GM19468 (cell line): ENCODE data around the gene FAM9C.
"Not testable (repeated sequence)": the region's sequence is repeated elsewhere in the genome, so short reads cannot be mapped to it uniquely, and the experiment has no call there.

Experiments used
- ATAC-seq: cut with Tn5 transposase; IDR thresholded peaks from one replicate; pipeline ENCODE4 v1.9.1; 2021; ENCODE audit warnings: mild to moderate bottlenecking, moderate library complexity, moderate number of reproducible peaks; ENCODE audit not compliant: unreplicated experiment; ENCODE audit errors: extremely low read depth

Gene FAM9C

DNA sequence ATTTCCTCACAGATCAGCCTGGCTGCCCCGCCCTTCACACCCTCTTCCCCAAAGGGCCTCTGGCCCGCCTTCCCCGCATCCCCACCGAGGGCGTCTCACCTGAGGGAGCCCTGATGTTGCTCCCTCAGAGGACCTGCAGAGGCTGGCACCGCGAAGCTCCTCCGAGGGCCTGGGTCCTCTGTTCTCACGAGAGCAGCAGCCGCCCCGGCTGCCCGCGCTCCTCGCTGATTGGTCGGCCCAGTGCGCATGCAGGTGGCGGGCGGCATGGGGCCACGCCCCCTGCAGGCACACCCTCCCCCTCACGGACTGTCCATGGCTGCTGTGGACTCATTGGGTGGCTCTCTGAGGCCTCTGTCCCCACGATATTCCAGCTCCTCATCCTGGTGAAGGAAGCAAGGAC, at the start of gene FAM9C:
FAM9C (minus strand) TSS at position 180 of the 400 bp plus-strand sequence. CDS start 831 bp downstream, outside the sequence.
- ATAC-seq: no peak

GRCh38 chrX:13093529-13094140, 49.2 kb upstream of the FAM9C start:
- ATAC-seq: no peak

GRCh38 chrX:13092455-13092941, 48.1 kb upstream of the FAM9C start:
- peak; percentile 48 for ATAC-seq

DNA sequence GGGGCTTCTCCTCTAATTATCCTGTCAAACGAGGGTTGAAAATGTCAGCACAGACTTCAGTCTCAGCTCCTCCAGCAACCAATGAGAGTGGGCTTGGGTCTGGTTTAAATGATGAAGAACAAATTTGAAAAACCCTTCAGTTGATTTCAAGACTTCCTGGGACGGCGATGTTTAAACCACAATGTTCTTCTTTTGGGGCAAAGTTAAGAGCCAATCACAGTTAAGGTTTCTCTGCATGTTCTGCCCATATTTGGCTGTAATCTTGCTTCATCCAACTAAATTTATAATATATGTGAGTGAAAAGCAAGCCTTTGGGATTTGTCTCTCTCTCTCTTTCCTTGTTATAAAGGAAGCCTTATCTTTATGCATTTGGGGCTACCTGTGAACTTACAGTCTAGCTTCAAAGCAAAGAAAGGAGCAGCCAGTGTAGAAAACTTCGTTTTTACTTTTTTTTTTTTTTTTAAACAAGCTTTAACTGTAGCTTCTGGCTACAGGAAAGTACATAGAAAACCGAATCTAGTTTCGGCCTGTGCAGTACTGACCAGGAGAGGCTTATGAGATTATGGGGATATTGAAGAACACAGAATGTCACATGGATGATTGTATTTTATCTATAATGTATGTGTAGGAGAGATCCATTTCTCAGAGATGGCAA, 46.8 kb upstream of the FAM9C start:
- no peak for ATAC-seq

- no peak for ATAC-seq
Observed at GRCh38 chrX:13090339-13091110, 46.1 kb upstream of the FAM9C start.

DNA sequence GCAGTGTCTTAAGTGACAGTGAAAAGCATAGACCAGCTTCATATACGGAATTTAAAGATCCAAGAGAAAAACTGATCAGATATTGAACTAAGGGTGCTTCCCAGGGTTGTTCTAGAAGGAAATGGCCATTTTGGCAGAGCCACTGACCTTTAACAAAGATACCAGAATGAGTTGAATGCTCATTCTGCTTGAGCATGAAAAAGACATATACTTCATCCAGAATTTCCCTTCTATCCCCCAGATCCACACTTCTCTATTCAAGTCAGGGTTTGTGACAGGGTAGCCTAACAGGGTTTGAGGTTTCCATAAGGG, 45.6 kb upstream of the FAM9C start:
- no peak for ATAC-seq

DNA sequence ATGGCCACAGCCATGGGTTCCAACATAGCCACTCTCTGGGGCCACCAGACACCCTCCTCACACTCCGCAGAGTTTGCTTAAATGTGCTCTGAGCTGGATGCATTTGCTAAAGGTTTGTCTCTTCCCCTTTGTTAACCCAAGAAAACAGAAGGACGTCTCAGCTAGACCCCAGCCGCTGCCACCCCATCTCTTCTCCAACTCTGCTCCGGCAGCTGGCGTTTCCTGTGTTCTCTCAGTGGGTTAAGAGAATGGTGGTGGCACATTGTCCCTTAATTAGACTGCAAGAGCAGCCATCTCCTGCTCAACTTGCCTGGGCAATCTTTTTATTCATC, 43.7 kb upstream of the FAM9C start:
- no peak for ATAC-seq

- ATAC-seq: peak; percentile 79
Observed at GRCh38 chrX:13087322-13088155, 43.1 kb upstream of the FAM9C start.

DNA sequence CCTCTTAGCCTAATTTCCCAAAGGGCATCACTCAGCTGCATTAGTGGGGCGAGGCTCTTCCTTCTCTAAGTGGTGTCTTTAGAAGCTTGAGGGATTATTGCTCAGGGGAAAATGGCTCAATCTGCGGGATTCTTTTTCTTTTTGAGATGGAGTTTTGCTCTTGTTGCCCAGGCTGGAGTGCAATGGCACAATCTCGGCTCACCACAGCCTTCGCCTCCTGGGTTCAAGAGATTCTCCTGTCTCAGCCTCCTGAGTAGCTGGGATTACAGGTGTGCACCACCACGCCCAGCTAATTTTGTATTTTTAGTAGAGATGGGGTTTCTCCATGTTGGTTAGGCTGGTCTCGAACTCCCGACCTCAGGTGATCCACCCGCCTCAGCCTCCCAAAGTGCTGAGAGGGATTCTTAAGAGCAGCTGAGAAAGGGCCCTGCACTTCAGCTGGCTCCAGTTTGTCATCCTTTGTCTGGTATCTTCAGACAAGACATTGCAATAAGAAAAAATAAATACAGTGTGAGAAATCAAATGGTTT, 42.4 kb upstream of the FAM9C start:
- not testable (repeated sequence) for ATAC-seq

- ATAC-seq: no peak
Observed at GRCh38 chrX:13086076-13086475, 41.7 kb upstream of the FAM9C start.

DNA sequence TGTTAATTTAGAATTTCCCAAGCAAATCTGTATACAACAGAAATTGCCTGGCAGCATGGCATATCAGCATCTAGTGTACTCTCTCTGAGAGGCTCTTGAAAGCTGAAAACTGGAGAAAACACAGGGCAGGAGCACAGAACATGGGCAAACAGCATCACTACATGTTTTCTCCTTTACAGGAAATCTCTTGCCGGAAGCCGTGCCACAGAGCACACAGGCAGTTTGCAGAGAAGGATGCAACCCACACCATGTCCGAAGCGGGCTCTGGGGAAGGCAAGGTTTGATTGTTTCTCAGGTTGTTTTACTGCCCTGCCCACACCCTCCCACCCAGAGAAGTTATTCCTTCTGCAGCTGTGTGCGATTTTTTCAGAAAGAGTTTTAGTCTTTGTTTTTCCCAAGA, 41.1 kb upstream of the FAM9C start:
- no peak for ATAC-seq

DNA sequence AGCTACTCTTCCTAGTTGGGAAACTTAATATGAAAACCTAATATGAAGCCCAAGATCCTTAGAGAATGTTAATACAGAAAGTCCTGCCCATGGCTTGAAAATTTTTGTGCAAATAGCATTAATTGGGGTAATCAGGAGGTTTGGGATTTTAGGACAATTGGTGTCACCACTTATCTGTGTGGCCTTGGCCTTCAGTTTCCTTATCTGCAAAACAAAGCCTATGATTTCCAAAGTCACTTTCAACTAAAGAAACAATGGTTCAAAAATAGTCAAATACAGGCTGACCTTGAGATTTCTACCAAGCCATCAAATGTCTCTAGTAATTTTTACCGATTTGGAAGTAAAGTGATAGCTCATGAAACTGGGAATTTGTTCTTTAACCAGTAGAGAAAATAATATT, 40.2 kb upstream of the FAM9C start:
- ATAC-seq: no peak

GRCh38 chrX:13083755-13084326, 39.4 kb upstream of the FAM9C start:
- ATAC-seq: not testable (repeated sequence)

DNA sequence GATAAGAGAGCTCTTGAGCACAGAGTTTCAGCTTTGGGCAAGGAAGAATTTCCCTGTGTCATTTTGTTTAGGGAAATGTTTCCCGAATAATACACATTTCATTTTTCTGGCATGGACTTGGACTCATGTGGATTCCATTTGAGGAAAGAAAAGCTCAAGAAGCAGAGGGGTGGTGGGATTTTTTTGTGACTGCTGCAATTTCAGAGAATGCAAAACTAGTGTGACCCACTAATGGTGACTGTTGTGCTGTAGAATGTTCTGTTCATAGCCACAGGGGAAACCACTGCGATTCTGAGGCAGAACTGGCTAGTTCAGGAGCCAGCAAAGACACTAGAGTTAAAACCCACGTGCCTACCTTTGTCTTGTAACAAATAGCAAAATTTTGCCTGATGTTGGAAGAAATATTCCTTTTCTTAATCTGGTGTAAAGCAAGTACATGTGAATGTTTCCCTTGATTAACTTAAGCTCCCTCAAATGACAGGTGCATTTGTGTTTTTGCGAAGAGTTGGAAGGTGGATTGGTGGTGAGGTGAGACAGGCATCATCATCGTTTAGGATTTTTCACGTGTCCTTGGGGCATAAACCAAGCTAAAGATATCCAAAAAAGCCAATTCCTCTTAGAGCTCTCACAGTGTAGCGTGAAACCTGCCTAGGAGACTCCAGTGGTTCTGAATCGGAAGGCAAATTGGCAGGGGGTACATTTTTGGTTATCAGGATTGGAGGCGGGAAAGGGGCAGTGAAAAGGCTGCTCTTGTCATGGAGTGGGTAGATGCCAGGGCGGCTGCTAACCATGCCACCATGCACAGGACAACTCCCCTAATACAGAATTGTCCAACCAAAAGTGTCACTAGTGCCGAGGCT, 38.0 kb upstream of the FAM9C start:
- no peak for ATAC-seq

DNA sequence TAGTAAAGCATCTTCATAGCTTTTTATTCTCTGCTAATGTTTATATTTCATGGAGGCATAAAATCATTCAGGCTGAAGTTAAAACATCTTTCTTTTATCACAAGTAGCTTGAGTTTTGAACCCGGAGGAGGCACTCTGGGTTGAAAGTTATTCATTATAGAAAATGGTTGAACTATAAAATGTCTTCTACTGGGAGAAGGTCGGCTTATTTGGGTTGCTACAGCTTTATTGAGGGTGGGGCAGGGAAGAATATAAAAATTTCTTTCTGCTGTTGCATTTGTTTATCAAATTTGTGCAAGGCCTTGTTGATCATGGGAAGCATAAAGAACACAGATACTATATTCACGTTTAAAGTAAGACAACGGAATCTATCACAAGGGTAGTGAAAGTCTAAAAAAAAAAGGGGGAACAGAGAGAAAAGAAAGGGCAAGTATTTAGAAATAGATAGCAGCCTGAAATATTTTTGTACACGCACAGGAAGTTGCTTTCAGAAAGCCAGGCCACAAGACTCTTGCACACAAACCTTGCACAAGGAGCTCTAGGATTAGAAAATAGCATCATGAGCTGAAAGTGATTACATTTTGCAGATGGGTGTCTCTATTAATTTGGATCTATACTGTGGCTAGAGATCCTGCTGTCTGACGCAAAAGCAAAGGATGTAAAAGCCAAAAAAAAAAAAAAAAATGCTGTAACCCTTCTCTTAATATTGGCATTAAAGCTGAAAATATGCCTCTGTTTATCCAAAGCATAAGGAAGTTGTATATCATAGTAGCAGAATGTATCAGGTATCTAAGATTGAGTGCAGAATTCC, 37.2 kb upstream of the FAM9C start:
- ATAC-seq: peak; percentile 15

- no peak for ATAC-seq
Observed at GRCh38 chrX:13080128-13080795, 35.8 kb upstream of the FAM9C start.

- ATAC-seq: no peak
Observed at GRCh38 chrX:13078739-13079444, 34.5 kb upstream of the FAM9C start.
